Adrenal gland (tissue), 12 donors: ENCODE data around the gene MYH6. TPM values are rescaled to one million over a fixed set of nuclear protein-coding genes. Genes with fewer than 3 reads are reported as not detected.

Source experiments
- DNase-seq, 7 donors: peaks; one replicate each; pipeline ENCODE4 v3.0.0-alpha.2; 2019 to 2020
- H3K27ac ChIP-seq, 5 donors: fragments of 200-600 bp; sonication (generic) in 4 of 5; 1 replicate in 3 of 5; 2 replicates in 2 of 5; pipeline versions ENCODE4 v1.5.1 to v1.8.0; 2016 to 2020; ENCODE audit warnings: mild to moderate bottlenecking in 1 of 5
- H3K27me3 ChIP-seq: fragments of 200-600 bp; 2 replicates; pipeline ENCODE4 v1.8.0; 2021
- H3K36me3 ChIP-seq, 2 donors: fragments of 200-600 bp; replicated peaks in 1 of 2; 1 replicate in 1 of 2; 2 replicates in 1 of 2; pipeline versions ENCODE4 v1.5.1 to v1.8.0; 2018 to 2022
- H3K4me1 ChIP-seq, 2 donors: fragments of 200-600 bp; replicated peaks in 1 of 2; 1 replicate in 1 of 2; 2 replicates in 1 of 2; pipeline versions ENCODE4 v1.5.1 to v1.8.0; 2018 to 2021
- H3K4me3 ChIP-seq, 4 donors: fragments of 200-600 bp; sonication (generic) in 3 of 4; one replicate each; pipeline ENCODE4 v1.5.1; 2016 to 2018
- H3K9me3 ChIP-seq, 3 donors: fragments of 200-600 bp; sonication (generic) in 1 of 3; replicated peaks in 1 of 3; 1 replicate in 2 of 3; 2 replicates in 1 of 3; pipeline versions ENCODE4 v1.5.1 to v1.8.0; 2016 to 2021
- POLR2A ChIP-seq, 2 donors: fragments of 450-650 bp; IDR thresholded peaks; one replicate each; pipeline ENCODE4 v1.6.1; 2017; ENCODE audit warnings: antibody characterized with exemption in 2 of 2, mild to moderate bottlenecking in 2 of 2, moderate library complexity in 1 of 2
- WGBS, 4 donors: extraction: QIAGEN DNeasy Blood & Tissue Kit in 2 of 4; methylation state at CpG; one replicate each; pipeline versions ENCODE4 v1.1.5 to v1.1.7; 2013 to 2017; 5-methylcytosine and 5-hydroxymethylcytosine counted together
- intact Hi-C, 2 donors: fragments of 100-400 bp; cut with DNase I; formaldehyde crosslinking; loops; one replicate each; pipeline versions ENCODE4 v1.14.1 to v1.15.0; 2022 to 2023
- polyA plus RNA-seq, 3 donors: library from polyadenylated mRNA; stranded (reverse); fragments of 200-250 nt in 2 of 3; fragments of 350-450 nt in 1 of 3; fragmentation: Illumina TruSeq in 1 of 3; extraction: RNeasy Lipid Tissue Mini Kit (QIAGEN cat#74804) in 1 of 3; gene quantifications; one replicate each; pipeline ENCODE4 v1.2.3, GENCODE V29; 2013 to 2014
- total RNA-seq, 9 donors: library from RNA; depleted of rRNA in 4 of 9; stranded (reverse); fragments of >200 nt in 4 of 9; fragments of 120-200 nt in 1 of 9; fragmentation: NEBNext Ultra II Directional in 1 of 9; extraction: Animal tissue kit (Norgen Biotek cat#: 25700) in 1 of 9; gene quantifications; one replicate each; pipeline versions ENCODE4 v1.1.0 to v1.2.4, GENCODE V29; 2013 to 2023
- TF ChIP-seq, protein P1 (sequence below), 6 experiments: fragments of 450-650 bp in 4 of 6; fragments of 200-600 bp in 2 of 6; sonication (generic) in 1 of 6; IDR thresholded peaks; 1 replicate in 5 of 6; 2 replicates in 1 of 6; pipeline versions ENCODE4 v1.5.1 to v1.8.0; 2016 to 2021; ENCODE audit warnings: antibody characterized with exemption in 6 of 6, mild to moderate bottlenecking in 2 of 6, moderate library complexity in 1 of 6
- donor health status: healthy with polysubstance abuse.
- donor health status: Bipolar disorder and iron deficiency.
- donor health status: DM: yes; HTN: yes; CAD: no.
- donor health status: DM: no; HTN: no; CAD: no.
- donor health status: DM: no; HTN: no; CAD: no.
- donor health status: DM: yes; HTN: yes; CAD: no.

MYH6 gene
- total and polyA plus RNA-seq, 12 donors, result under 0.01 to 5.2 (median 0.27) TPM; not detected in 5

DNA sequence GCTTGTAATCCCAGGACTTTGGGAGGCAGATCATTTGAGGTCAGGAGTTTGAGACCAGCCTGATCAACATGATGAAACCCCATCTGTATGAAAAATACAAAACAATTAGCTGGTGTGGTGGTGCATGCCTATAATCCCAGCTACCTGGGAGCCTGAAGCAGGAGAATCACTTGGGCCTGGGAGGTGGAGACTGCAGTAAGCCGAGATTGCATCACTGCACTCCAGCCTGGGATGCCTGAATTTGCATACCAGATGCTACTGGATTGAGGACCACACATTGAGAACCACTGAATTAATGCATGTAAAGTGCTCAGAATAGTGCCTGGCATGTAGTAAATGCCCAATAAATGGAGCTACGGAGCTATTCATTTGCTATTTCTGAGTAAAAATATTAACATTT lies 42.3 kb upstream of the MYH6 start:
- Histone ChIP-seq H3K4me1 (no peaks in the 10 kb centered on the region), H3K36me3 (no peaks in the 10 kb centered on the region), H3K27me3 (peaks cover 7% of the 10 kb centered on the region), H3K27ac (no peak overlapping the region), H3K9me3 (no peaks in the 10 kb centered on the region), H3K4me3 (no peak overlapping the region)
- DNase-seq, result no peak
- TF ChIP-seq, protein P1, sequence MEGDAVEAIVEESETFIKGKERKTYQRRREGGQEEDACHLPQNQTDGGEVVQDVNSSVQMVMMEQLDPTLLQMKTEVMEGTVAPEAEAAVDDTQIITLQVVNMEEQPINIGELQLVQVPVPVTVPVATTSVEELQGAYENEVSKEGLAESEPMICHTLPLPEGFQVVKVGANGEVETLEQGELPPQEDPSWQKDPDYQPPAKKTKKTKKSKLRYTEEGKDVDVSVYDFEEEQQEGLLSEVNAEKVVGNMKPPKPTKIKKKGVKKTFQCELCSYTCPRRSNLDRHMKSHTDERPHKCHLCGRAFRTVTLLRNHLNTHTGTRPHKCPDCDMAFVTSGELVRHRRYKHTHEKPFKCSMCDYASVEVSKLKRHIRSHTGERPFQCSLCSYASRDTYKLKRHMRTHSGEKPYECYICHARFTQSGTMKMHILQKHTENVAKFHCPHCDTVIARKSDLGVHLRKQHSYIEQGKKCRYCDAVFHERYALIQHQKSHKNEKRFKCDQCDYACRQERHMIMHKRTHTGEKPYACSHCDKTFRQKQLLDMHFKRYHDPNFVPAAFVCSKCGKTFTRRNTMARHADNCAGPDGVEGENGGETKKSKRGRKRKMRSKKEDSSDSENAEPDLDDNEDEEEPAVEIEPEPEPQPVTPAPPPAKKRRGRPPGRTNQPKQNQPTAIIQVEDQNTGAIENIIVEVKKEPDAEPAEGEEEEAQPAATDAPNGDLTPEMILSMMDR (IDR thresholded peaks at IDR 0.05), result no peak
- no peak for TF ChIP-seq POLR2A (IDR thresholded peaks at IDR 0.05)
- WGBS, 4 donors, result 48 to 93% (median 75%) methylated on average over 2 of the region's 2 CpGs
- intact Hi-C loops, result no loop called here

DNA sequence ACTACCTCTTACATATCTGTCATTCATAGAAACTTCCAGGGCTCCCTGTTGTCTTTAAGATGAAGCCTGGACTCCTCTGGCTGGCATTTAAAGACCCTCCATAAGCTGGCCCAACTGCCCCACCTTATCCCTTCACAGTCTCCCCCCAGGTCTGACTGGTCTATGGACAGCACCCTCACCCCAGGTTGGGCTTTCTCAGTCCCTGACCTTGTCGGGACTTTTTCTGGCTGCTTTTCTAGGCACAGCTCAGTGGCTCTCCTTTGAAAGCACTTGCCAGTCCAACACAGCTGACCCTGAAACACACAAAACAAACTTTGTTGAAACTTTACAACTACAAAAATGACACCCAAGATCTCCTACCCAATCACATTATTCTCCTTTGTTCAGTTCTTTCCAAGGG lies 41.2 kb upstream of the MYH6 start:
- no peak for TF ChIP-seq POLR2A (IDR thresholded peaks at IDR 0.05)
- TF ChIP-seq, protein P1 (IDR thresholded peaks at IDR 0.05), result no peak
- Histone ChIP-seq H3K9me3 (no peaks in the 10 kb centered on the region), H3K36me3 (no peaks in the 10 kb centered on the region), H3K4me1 (no peaks in the 10 kb centered on the region), H3K27me3 (peaks cover 7% of the 10 kb centered on the region), H3K27ac (no peak overlapping the region), H3K4me3 (no peak overlapping the region)
- 38 to 53% (median 40%) methylated on average over 1 of the region's 1 CpG for WGBS, 4 donors
- intact Hi-C loops, result no loop called here
- DNase-seq, result no peak

DNA sequence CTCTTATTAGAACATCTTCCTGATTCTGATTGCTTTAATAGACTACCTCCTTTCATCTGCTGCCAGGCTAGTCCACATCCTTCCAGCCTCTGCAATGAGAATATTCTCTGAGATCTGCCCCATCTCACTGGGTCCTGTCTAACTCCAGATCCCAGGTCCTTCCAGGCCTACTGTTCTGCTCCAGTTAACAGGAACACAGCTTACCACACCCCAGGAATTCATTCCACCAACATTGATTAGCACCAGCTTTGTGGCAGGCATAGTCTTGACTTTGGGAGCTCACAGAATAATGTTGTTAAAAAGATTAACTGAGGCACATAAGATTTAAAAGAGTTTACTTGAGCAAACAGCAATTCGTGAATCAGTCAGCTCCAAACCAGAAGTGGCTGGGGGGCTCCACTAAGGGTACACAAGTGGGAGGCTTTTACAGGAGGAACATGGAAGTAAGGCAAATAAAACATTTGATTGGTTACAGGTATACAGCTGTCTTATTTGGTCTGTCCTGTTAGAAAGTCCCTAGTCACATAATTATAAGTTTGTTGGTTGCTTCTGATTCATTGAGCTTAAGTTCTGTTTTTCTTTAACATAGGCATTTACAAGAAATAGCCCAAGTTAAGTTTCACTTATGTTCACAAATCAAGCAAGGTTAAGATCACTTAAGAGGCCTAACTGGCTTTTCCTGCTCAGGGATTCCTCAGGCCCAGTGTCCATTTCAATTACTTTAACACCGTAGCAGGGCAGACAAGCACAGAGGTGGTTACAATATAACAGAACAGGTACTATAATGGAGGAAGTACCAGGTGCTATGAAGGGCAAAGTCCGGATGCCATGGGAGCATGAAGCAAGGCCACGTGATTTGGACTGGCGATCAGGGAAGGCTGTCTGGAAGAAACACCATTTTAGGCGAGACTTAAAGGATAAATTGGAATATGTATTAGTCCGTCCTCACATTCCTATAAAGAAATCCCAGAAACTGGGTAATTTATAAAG lies 39.6 kb upstream of the MYH6 start:
- intact Hi-C loops, result no loop called here
- TF ChIP-seq POLR2A (IDR thresholded peaks at IDR 0.05), result no peak
- TF ChIP-seq, protein P1 (IDR thresholded peaks at IDR 0.05), result no peak
- Histone ChIP-seq H3K9me3 (no peaks in the 10 kb centered on the region), H3K36me3 (no peaks in the 10 kb centered on the region), H3K4me3 (no peak overlapping the region), H3K27ac (no peak overlapping the region), H3K4me1 (no peaks in the 10 kb centered on the region), H3K27me3 (peaks cover 7% of the 10 kb centered on the region)
- WGBS, 4 donors, result 82 to 90% (median 88%) methylated on average over 7 of the region's 7 CpGs
- DNase-seq, result peak in 1 of 7 donors; percentile 35

DNA sequence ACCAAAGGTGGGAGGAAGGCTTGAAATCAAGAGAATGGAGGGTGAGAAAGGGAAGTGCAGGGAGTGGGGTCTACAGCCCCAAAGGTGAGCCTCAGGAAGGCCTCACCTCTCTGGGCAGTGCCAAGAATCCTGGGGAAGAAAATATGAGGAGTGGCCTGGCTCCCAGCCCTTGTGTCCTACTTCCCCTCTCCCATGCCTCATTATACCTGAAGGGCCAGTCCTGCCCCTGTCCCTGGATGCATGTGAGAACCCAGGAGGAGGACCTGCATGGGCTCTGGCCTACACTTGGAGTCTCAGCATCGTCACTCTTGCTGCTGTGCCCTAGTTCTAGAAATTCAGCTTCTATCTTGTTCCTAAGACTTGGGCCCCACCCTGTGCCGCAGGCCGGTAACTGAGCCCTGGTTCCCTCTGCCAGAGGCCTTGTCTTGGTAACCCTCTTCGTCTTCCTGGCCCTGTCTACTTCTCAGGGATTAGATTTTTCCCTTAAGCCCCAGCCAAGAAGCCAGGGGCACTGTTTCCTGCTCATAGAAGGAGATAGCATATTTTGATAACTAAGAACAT lies 38.3 kb upstream of the MYH6 start:
- DNase-seq, result peak in 1 of 7 donors; percentile 72
- intact Hi-C loops, result no loop called here
- Histone ChIP-seq H3K9me3 (no peaks in the 10 kb centered on the region), H3K27me3 (no peaks in the 10 kb centered on the region), H3K4me1 (no peaks in the 10 kb centered on the region), H3K36me3 (no peaks in the 10 kb centered on the region), H3K27ac (peak overlapping the region in 2 of 5 donors; percentile 38 to 41), H3K4me3 (no peak overlapping the region)
- 64 to 74% (median 74%) methylated on average over 4 of the region's 4 CpGs for WGBS, 4 donors
- TF ChIP-seq POLR2A (IDR thresholded peaks at IDR 0.05), result no peak
- TF ChIP-seq, protein P1 (IDR thresholded peaks at IDR 0.05), result no peak
